Effector memory CD4-positive, alpha-beta T cell (primary cell): ENCODE results near the gene RHEX.
"Not testable (repeated sequence)": the region's sequence is repeated elsewhere in the genome, so short reads cannot be mapped to it uniquely, and the experiment has no call there.

Experiments used
- DNase-seq, 3 donors: peaks; one replicate each; pipeline ENCODE4 v3.0.0-alpha.2; 2020
- H3K27ac ChIP-seq: 2 replicates; pipeline ENCODE4 v1.7.0; 2013; ENCODE audit warnings: mild to moderate bottlenecking, low read length, moderate library complexity; ENCODE audit not compliant: insufficient read depth, poor library complexity, severe bottlenecking
- H3K27me3 ChIP-seq: replicated peaks from 2 replicates; pipeline ENCODE4 v1.7.0; 2013; ENCODE audit warnings: mild to moderate bottlenecking, low read length; ENCODE audit not compliant: insufficient read depth, control insufficient read depth, poor library complexity, severe bottlenecking
- H3K36me3 ChIP-seq: 2 replicates; pipeline ENCODE4 v1.7.0; 2013; ENCODE audit warnings: mild to moderate bottlenecking, low read length, moderate library complexity; ENCODE audit not compliant: control insufficient read depth, insufficient read depth
- H3K4me1 ChIP-seq: 2 replicates; pipeline ENCODE4 v1.7.0; 2013; ENCODE audit warnings: low read length, mild to moderate bottlenecking; ENCODE audit not compliant: control insufficient read depth, insufficient read depth, poor library complexity, severe bottlenecking
- H3K4me3 ChIP-seq: 2 replicates; pipeline ENCODE4 v1.7.0; 2013; ENCODE audit warnings: low read length, low read depth, mild to moderate bottlenecking; ENCODE audit not compliant: insufficient read depth, poor library complexity, severe bottlenecking
- H3K9me3 ChIP-seq: 2 replicates; pipeline ENCODE4 v1.7.0; 2013; ENCODE audit warnings: mild to moderate bottlenecking, low read length, moderate library complexity; ENCODE audit not compliant: control insufficient read depth

The RHEX gene

DNA sequence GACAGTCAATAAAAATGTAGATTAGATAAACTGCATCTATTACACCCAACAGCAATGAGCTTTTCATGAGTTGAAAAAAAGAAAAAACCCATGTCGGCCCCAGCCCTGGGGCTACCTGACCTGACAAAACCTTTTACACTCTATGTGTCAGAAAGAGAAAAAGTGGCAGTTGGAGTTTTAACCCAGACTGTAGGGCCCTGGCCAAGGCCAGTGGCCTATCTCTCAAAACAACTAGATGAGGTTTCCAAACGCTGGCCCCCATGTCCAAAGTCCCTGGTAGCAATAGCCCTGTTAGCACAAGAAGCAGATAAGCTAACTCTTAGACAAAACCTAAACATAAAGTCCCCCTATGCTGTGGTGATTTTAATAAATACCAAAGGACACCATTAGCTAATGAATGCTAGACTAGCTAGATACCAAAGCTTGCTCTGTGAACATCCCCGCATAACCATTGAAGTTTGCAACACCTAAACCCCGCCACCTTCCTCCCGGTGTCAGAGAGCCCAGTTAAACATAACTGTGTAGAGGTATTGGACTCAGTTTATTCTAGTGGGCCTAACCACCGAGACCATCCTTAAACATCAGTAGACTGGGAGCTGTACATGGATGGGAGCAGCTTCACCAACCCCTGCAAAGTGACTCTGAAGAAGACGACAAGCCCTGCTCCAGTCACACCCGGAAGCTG is 2.8 kb downstream of the RHEX start:
- not testable (repeated sequence) for H3K4me3 ChIP-seq, H3K4me1 ChIP-seq

DNA sequence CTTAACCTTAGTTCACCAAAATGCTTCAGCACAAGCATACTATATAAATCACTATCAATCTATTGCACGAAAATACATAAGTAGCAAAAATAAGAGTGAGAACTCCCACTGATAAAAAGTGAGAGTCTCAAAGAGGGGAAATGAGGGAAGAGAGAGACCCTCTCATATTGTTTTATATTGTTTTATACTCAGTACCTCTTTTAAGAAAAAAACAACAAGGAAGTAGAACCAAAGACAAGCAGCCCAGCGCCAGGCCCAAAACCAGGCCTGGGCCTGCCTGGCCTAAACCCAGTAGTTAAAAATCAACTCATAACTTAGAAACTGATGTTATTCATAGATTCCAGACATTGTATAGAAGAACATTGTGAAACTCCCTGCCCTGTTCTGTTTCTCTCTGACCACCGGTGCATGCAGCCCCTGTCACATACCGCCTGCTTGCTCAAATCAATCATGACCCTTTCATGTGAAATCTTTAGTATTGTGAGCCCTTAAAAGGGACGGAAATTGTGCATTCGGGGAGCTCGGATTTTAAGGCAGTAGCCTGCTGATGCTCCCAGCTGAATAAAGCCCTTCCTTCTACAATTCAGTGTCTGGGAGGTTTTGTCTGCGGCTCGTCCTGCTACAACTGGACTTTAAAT is 5.4 kb downstream of the RHEX start:
- H3K9me3 ChIP-seq, H3K27ac ChIP-seq, DNase-seq, H3K36me3 ChIP-seq, H3K4me3 ChIP-seq, H3K4me1 ChIP-seq, H3K27me3 ChIP-seq: not testable (repeated sequence)

More for the DNA sequence above, 2.8 kb downstream of the RHEX start:
- not testable (repeated sequence) for H3K36me3 ChIP-seq, H3K9me3 ChIP-seq, DNase-seq, H3K27me3 ChIP-seq, H3K27ac ChIP-seq

DNA sequence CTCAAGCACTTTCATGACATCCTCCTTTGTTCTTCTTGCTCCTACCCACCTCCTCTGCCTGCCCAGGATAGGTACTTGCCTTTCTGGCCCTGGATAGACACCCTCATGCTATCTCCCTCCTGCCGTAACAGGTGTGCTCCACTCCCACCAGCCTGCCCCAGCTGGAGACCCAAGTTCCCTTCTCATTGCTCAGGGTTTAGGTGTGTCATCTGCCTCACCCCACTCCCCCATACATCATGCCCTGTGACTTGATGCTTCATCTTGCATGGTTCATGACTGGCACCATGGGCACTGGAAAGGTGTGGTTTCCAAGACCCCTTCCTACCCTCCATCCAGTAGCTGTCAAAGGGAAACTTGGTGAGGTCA is 5.9 kb downstream of the RHEX start:
- no peaks in the 10 kb centered on the region for H3K4me1 ChIP-seq
- H3K27ac ChIP-seq: no peak overlapping the region
- no peaks in the 10 kb centered on the region for H3K9me3 ChIP-seq
- no peak overlapping the region for H3K4me3 ChIP-seq
- H3K27me3 ChIP-seq: no peaks in the 10 kb centered on the region
- DNase-seq: no peak
- H3K36me3 ChIP-seq: no peaks in the 10 kb centered on the region

DNA sequence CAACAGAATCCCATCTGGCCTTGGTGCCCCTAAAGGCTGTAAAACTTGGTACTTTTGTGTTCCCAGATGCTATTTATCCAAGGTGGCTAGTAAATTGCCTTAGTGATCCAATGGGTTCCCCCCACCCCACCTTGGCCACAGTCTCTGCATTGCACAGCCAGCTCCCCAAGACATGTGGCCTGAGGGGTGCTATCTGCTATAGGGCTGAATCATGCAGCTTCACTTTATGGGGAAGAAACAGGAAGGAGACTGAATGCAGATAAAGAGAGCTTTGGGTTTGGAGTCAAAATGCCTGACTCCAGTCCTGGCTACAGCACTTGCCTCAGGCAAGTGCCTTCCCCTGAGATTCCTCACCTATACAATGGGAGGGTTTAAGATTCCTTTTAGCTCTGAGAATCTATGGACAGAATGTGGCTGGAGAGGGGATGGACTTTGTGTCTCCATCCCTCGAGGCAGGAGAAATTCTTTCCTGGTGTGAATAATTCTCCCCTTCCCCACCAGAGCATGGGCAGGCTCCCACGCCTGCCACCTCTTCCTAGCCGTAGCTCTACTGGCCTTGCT is 6.5 kb downstream of the RHEX start:
- H3K4me3 ChIP-seq: no peak overlapping the region
- H3K27me3 ChIP-seq: no peaks in the 10 kb centered on the region
- no peak overlapping the region for H3K27ac ChIP-seq
- no peak for DNase-seq
- H3K36me3 ChIP-seq: no peaks in the 10 kb centered on the region
- no peaks in the 10 kb centered on the region for H3K4me1 ChIP-seq
- no peaks in the 10 kb centered on the region for H3K9me3 ChIP-seq

GRCh38 chr1:206060844-206061243 is 7.9 kb downstream of the RHEX start:
- Histone ChIP-seq H3K27ac (no peak overlapping the region), H3K36me3 (no peaks in the 10 kb centered on the region), H3K4me1 (no peaks in the 10 kb centered on the region), H3K9me3 (no peaks in the 10 kb centered on the region), H3K4me3 (no peak overlapping the region), H3K27me3 (no peaks in the 10 kb centered on the region)
- DNase-seq: no peak

DNA sequence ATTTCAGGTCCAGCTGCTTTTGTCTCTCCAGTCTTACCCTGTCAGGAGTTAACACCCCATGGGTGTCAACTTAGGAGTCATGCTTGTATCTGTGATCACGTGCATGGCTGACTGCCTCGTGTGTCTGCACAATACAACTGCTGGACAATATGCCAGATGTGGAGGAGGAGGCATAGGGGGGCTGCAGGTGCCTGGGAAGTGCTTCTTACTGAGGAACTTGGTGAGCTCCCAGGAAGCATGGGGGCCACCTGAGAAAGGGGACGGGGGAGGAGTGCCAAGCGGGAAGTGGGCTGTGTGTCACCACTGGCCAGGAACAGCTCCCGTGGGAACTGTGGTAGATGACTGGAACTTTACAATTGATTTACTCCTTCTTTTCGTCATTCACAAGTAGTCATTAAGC is 9.5 kb downstream of the RHEX start:
- Histone ChIP-seq H3K27ac (no peak overlapping the region), H3K27me3 (no peaks in the 10 kb centered on the region), H3K4me3 (no peak overlapping the region), H3K4me1 (no peaks in the 10 kb centered on the region), H3K9me3 (no peaks in the 10 kb centered on the region), H3K36me3 (no peaks in the 10 kb centered on the region)
- no peak for DNase-seq

- H3K36me3 ChIP-seq, H3K27me3 ChIP-seq, H3K27ac ChIP-seq, H3K4me1 ChIP-seq, H3K4me3 ChIP-seq, H3K9me3 ChIP-seq, DNase-seq: not testable (repeated sequence)
Observed at GRCh38 chr1:206064001-206064400, 11.0 kb downstream of the RHEX start.

DNA sequence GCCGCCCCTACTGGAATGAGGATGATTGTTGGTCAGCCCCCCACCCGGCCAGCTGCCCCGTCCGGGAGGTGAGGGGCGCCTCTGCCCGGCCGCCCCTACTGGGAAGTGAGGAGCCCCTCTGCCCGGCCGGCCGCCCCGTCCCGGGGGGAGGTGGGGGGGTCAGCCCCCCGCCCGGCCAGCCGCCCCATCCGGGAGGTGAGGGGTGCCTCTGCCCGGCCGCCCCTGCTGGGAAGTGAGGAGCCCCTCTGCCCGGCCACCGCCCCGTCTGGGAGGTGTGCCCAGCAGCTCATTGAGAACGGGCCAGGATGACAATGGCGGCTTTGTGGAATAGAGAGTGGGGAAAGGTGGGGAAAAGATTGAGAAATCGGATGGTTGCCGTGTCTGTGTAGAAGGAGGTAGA is 11.5 kb downstream of the RHEX start:
- H3K36me3 ChIP-seq, H3K27me3 ChIP-seq, H3K9me3 ChIP-seq, H3K4me3 ChIP-seq, H3K4me1 ChIP-seq, H3K27ac ChIP-seq, DNase-seq: not testable (repeated sequence)

DNA sequence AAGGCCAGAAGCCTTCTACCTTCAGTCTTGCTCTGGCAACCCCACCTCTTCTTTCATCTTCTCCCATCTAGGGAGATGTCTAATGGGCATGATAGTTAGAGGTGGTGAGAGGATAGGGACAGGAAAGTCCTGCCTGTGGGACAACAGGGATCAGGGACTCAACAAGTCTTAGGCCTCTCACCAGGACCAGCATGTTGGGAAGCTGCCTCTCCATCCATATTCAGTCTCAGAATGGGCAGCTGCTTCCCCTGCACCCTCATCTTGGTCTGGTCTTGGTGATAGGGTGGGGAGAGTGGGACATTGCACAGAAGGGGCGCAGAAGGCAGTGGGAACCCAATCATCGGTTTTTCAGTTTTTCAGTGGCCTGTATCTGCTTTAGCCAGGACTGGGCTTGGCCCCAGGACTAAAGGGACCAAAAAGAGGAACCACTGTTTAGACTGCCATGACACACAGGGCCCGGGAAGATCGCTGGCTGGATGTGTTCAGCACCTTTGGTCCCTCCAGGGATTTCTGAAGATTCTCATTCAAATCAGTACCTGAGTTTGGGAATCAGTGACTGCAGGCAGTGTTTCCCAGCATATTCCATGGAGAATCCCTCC is 12.7 kb downstream of the RHEX start:
- H3K9me3 ChIP-seq: no peaks in the 10 kb centered on the region
- H3K4me3 ChIP-seq: no peak overlapping the region
- no peaks in the 10 kb centered on the region for H3K27me3 ChIP-seq
- H3K36me3 ChIP-seq: no peaks in the 10 kb centered on the region
- DNase-seq: no peak
- H3K4me1 ChIP-seq: no peaks in the 10 kb centered on the region
- H3K27ac ChIP-seq: no peak overlapping the region

DNA sequence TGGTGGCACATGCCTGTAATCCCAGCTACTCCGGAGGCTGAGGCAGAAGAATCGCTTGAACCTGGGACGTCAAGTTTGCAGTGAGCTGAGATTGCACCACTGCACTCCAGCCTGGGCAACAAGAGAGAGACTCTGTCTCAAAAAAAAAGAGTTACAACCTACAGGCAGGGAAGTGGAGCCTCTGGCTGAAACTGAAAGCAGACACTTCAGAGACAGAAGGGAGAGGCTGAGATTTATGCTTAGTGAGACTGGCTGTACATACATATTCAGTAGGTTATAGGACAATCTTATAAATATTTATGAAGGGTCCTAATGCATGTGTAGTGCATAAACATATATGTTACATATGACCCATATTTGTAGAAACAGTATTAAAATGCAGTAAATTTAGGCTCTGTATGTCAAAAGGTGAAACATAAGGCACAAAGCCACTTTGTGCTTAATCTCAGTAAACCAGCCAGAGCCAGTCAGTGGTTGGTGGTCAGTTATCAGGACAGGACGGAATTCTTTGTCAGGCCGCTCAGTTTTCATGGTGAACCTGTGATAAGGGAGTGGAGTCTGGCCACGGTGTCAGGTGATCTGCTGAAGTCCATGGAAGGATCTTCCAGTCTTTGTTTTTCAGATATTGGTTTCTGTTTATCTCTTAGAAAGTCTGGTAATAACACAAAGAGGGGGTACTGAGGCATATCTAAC is 13.7 kb downstream of the RHEX start:
- Histone ChIP-seq H3K27me3 (no peaks in the 10 kb centered on the region), H3K36me3 (no peaks in the 10 kb centered on the region), H3K27ac (no peak overlapping the region), H3K9me3 (no peaks in the 10 kb centered on the region), H3K4me3 (no peak overlapping the region), H3K4me1 (no peaks in the 10 kb centered on the region)
- no peak for DNase-seq
